Loucy (cell line): Measurements from ENCODE around the gene DES.

Experiments
- CTCF ChIP-seq: fragments of 200-600 bp; sonication (generic); conservative IDR thresholded peaks from 2 replicates; pipeline ENCODE4 v1.5.1; 2014; ENCODE audit warnings: mild to moderate bottlenecking, antibody characterized with exemption, low read length
- EZH2phosphoT487 ChIP-seq: fragments of 200-600 bp; IDR thresholded peaks from 2 replicates; pipeline ENCODE4 v1.6.1; 2018; ENCODE audit warnings: antibody characterized with exemption, mild to moderate bottlenecking, moderate library complexity, borderline replicate concordance

- TF ChIP-seq CTCF (no peak), EZH2phosphoT487 (no peak)
These were observed 16.2 kb downstream of the DES start for GRCh38 chr2:219434468-219434717.
